OCI-LY7 (cell line): ENCODE data around the gene ZCCHC4.

ENCODE experiments used
- EZH2phosphoT487 ChIP-seq: fragments of 200-600 bp; sonication (generic); IDR thresholded peaks from 2 replicates; pipeline ENCODE4 v1.6.1; 2018; ENCODE audit warnings: low read depth, borderline replicate concordance, mild to moderate bottlenecking, mixed run types, antibody characterized with exemption, low read length, moderate library complexity, mixed read lengths
- TF ChIP-seq, protein P1 (sequence below): fragments of 200-600 bp; sonication (generic); conservative IDR thresholded peaks from 2 replicates; pipeline ENCODE4 v1.5.1; 2014; ENCODE audit warnings: mild to moderate bottlenecking, antibody characterized with exemption, low read length, moderate library complexity, mixed read lengths

DNA sequence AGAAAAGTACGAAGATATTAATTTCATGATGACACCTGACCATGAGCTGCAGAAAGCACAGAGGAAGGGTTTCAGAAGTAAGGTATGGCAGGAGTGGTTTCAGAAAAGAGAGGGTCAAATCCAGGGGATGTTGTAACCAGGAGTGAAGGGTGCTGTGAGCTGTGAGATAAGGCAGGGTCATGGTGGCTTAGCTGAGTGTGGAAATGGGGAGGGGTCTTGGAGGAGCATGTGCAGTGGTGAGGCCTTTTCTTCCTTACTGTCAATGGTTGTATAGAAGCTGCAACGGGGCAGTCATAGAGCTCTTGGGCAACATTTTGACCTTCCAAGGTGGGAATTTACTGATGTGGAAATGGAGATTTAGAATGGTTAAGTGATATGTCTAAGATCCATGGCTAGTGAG lies 67.0 kb downstream of the ZCCHC4 start:
- TF ChIP-seq, protein P1, sequence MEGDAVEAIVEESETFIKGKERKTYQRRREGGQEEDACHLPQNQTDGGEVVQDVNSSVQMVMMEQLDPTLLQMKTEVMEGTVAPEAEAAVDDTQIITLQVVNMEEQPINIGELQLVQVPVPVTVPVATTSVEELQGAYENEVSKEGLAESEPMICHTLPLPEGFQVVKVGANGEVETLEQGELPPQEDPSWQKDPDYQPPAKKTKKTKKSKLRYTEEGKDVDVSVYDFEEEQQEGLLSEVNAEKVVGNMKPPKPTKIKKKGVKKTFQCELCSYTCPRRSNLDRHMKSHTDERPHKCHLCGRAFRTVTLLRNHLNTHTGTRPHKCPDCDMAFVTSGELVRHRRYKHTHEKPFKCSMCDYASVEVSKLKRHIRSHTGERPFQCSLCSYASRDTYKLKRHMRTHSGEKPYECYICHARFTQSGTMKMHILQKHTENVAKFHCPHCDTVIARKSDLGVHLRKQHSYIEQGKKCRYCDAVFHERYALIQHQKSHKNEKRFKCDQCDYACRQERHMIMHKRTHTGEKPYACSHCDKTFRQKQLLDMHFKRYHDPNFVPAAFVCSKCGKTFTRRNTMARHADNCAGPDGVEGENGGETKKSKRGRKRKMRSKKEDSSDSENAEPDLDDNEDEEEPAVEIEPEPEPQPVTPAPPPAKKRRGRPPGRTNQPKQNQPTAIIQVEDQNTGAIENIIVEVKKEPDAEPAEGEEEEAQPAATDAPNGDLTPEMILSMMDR = no peak
- no peak for TF ChIP-seq EZH2phosphoT487
